HG03139 (cell line): ENCODE data around the gene TMEM125.

Source experiments
- ATAC-seq: cut with Tn5 transposase; IDR thresholded peaks from one replicate; pipeline ENCODE4 v1.9.1; 2021; ENCODE audit not compliant: unreplicated experiment

Gene TMEM125

DNA sequence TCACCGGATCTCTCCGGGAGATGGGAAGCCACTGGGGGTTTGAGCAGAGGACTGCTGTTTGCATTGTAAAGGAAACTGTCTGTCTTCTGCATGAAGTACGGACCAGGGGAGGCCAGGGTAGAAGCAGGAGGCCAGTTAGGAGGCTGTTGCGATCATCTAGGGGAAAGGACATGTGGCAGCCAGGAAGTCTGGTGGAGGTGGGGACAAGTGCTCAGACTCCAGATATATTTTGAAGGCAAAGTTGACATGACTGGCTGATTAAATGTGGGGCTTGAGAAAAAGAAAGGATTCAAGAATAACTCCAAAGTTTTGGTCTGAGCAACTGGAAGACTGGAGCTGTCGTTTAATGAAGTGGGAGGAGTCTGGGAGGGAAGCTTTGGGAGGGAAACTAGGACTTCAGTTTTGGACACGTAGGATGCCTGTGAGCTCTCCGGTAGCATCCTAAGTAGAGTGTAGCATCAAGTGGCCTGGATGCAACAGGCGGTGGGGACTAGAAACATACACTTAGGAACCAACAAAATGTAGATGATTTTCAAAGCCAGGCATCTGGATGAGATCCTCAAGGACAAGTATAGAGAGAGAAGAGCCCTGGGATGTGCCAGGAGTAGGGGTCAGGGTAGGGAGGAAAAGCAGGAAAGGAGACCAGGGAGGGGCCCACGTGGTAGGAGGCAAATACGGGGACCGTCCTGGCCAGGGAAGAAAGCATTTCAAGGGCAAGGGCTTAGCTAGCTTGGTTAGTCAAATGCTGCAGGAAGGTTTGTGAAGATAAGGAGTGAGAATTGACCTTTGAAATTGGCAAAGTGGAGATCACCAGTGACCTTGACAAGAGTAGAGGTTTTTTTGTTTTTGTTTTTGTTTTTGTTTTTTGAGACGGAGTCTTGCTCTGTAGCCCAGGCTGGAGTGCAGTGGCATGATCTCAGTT lies 19.3 kb downstream of the TMEM125 start:
- no peak for ATAC-seq

DNA sequence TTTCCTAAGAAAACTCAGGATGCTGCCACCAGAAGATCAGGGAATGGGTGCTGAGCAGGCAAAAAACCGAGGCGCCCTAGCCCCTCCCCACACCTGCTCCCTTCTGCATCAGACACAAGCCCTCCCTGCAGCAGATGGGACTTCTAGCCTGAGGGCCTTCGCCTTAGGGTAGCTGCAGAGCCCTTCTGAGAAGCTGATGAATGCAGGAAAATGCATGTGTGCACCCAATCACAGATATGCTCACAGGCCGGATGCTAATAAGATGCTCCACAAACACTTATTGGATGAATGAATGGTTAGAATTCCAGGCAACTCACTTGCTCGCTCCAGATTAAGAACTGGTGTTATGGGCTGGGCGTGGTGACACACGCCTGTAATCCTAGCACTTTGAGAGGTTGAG lies 22.4 kb downstream of the TMEM125 start:
- ATAC-seq: no peak

DNA sequence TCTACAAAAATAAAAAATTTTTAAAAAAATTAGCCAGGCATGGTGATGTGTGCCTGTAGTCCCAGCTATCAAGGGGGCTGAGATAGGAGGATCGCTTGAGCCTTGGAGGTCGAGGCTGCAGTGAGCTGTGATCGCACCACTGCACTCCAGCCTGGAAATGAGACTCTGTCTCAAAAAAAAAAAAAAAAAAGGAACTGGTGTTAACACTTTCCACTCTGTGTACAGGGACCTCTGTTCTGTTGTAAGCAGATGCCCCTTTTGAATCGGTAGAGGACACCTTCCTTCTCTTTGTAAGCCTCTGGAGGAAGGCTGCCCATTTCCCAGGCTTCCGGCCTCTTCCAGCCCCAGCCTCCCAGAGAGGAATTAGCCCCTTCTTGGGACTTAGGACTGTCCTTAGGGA lies 22.9 kb downstream of the TMEM125 start:
- ATAC-seq: no peak

DNA sequence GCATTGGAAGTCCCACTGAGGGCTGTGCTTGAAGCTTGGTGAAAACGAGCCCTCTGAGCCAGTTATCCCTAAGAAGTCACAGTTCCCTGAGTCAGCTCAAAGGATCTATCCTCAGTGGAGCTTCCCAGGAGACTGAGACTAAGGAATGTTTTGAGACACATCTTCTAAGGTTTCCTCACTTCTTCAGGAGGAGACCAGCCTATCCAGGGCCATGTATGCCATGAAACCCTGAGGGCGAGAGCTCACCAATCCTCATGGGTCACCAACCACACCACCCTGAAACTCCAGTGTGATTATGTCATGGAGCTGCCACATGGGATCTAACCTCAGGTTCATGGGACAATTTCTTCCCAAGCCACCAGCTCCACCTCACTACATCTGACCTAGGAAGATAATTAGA lies 23.4 kb downstream of the TMEM125 start:
- ATAC-seq: no peak

DNA sequence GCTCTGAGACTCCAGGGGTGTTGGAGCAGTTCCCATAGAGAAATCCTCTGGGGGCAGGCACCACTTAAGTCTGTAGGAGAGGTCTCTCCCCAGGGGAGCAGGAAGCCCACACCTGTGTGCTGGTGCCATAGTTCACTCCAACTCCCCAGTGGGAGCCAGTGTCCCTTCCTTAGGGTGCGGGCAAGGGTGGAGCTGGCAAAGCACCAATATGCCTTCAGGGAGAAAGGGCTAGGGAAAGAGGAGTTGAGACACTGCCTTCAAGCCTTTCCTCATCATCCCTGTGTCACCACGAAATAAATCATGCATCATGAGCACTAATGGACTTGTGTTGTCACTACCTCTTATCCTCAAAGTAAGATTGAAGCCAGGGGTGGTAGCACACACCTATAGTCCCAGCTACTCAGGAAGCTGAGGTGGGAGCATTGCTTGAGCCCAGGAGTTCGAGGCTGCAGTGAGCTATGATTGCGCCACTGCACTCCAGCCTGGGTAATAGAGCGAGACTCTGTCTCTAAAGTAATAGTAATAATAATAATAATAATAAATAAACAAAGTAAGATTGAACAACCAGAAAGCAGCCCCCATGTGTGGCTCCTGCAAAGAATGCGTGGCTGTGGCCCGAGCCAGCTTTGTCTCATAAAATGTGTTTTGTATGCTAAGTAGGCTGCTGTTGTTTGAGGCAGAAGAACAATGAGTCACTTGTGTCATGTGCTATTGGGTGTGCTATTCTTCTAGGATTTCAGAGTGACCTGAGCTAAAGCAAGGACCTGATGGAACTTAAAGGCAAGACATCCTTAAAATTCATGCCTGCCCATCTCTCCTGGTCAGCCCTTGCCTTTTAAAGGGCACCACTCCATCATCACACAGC lies 24.3 kb downstream of the TMEM125 start:
- ATAC-seq: no peak

DNA sequence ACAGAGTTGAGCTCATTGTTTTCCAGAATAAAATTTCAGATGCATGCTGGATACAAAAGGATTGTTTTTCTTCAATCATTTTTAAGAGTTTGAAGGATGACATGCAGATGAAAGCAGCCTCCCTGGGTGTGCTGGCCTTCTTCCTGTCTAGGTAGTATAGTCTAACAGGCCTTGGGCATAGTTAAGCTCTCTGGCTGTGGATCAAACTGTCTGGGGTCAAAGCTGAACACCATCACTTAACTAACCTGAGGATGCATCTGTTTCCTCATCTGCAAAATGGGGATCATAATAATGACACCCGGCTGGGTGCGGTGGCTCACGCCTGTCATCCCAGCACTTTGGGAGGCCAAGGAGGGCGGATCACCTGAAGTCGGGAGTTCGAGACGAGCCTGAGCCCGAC lies 25.0 kb downstream of the TMEM125 start:
- no peak for ATAC-seq

DNA sequence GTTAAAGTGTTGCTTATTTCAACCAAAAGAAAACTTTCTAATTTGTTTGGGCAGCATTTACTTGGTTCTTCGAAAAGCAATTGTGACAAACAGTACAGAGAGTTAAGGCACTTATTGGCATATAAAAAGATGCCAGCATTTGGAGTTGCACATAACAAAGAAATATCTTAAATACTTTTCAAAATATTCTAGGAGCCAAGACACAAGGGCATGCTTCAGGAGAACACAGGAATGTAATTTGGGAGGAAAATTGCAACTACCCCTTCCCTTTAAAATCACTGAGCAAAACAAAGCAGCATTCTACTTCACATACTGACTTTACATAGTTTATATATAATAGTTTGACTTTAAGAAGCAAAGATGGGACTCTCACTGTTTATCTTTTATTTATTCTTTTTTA lies 26.4 kb downstream of the TMEM125 start:
- no peak for ATAC-seq

DNA sequence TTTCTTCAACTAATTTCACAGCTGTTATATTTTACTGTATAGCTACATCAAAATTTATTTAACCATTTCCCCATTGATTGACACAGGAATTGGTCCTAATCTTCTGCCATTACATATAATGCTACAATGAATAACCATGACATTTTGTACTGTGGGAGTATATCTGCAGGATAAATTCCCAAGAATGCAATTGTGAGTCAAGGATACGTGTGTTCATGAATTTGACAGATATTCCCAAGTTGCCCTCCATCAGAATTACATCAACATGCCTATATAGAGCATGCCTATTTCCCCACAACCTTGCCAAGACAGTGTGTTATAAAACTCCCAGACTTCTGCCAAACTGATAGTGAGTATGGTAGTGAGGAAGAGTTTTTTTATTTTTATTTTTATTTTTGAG lies 28.3 kb downstream of the TMEM125 start:
- no peak for ATAC-seq

DNA sequence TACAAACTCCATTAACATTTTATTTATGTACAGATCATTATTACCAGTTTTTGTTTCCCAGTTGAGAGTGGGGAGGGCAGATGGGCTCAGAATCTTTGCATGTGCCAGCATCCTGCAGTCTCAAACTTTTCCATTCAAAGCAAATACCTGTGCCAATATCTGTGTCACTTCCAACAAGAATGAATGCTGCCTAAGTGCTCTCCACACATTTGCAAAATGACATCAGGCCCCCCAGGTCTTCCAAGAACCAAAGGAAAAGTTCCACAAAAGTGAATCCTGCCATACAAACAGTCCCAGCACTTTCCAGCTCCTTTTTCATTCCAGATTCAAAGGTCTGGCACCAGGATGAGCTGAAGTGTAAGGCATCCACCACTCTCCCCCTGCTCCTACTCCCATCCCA lies 29.3 kb downstream of the TMEM125 start:
- ATAC-seq: no peak

DNA sequence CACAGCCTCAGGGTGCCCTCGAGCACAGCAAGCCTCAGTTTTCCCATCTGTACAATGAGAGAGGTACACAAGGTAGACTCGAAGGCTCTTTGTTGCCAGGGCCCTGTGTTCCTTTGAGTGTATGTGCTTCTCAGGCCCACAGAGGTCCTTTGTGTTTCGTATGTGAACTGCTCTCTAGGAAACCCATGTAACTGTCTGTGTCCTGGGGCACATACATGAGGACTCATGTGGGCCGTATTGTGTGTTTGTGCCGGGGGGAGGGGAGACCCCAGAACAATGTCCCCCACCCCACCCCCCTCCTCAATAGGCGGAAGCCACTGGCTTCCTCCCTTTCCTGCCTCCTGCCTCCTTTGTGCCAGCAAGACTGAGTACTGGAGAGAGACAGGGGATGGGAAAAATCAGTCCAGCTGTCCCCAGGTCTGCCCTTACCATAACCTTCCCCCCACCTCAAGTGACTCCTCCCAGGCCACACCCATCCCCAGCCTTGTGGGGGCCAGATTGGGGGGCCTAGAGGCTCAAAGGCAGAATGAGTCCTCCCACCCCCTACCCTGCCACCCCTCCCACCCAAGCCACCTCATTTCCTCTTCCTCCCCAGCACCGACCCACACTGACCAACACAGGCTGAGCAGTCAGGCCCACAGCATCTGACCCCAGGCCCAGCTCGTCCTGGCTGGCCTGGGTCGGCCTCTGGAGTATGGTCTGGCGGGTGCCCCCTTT lies 30.8 kb downstream of the TMEM125 start, which contains the start of gene TIE1:
Gene TIE1, plus strand, starts transcription at position 605 of the 717 bp plus-strand sequence. Its CDS starts 90 bp downstream, at position 695.
- no peak for ATAC-seq

DNA sequence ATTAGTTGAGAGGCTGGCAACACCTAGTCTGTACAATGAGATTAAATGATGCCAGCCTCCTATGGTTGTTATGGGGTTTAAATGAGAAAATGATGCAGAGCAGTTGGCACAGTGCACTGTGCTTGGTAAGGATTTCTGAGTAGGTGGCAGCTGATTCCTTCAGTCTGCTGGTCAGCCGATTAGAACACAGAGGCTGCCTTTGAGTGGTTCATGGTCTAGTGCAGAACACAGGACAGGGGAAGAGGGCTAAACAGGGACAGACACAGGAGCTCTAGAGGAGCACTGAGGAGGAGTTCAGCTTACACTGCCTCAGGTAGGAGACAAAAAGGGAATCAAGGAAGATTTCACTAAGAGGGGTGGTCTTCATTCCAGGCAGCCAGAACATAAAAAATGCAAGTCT lies 32.4 kb downstream of the TMEM125 start:
- no peak for ATAC-seq

DNA sequence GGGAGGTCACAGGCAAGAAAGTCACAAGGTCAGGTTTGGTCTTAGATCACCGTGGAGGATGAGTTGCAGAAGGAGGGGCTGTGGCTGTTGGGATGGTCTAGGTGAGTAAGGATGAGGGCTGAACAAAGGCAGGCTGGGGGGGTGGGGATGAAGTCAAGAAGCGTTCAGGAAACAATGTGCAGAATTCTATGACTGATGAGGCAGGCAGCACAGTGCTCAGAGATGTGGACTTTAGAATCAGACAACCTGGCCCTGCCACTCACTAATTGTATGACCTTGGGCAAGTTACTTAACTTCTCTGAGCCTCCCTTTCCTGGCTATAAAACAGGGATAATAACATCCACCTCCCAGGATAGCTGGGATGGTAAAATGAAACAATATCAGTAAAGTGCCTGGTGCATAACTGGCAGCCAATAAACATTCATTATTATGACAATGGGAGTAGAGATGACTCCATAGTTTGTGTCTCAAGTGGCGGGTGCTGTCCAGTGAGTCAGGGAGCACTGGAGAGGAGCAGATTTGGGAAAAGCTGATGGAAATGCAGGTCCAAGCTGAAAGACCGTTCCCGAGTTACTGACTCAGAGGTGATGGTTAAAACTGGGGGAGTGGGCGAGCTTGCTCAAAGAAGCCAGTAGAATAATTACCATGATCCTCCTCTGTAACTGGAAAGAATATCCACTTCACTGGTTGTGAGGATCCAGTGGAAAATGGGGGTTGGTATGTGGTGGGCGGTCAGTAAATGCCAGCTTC lies 33.1 kb downstream of the TMEM125 start:
- ATAC-seq: no peak

DNA sequence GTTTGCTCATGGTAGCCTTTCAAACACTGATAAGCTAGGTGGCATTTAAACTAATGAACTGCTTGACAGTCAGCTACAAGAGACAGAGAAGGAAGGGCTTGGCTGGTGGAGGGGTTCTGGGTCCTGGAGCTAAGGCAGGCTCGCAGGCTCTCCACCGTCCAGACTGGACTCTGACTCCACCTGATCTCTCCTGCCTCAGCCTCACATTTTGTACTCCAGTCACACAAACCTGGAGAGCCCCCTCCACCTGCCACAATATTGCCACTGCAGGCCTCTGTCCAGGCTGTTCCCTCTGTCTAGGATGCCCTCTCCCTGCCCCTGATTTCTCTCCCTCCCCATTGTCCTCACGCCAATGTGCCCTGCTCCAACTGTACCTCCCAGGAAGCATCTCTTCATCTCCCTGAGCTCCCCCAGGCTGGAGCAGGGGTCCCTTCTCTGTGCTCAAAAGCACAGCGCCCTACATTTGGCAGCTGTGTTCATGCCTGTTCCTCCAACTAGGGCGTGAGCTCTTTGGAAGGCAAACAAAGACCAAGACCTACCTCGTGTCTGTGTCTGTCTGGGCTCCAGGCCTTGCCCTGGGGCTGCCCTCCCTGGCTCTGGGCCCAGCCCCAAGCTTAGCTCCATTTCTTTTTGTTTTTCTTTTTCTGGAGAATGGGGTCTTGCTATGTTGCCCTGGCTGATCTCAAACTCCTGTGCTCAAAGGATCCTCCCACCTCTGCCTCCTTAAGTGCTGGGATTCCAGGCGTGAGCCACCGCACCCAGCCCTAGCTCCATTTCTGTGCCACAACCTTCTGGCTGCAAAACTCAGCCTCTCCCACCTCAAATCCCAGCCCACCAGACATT lies 33.9 kb downstream of the TMEM125 start:
- ATAC-seq: no peak

DNA sequence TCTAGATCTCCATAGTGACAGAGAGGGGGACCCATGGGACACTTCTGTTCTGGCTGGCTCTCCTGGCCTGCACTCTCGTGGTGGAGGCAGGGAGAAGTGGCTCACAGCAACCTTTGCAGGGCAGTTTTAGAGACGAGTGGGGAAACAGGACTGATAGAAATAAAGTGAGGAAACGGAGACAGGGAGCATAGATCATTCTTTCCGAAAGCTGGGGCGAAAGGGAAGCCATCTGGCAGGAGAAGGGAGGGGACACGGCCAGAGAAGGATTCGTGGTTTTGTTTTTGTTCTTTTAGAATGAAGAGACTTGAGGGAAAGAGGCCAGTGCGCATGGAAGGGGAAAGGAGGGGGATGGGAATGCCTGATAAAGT lies 34.5 kb downstream of the TMEM125 start:
- no peak for ATAC-seq

DNA sequence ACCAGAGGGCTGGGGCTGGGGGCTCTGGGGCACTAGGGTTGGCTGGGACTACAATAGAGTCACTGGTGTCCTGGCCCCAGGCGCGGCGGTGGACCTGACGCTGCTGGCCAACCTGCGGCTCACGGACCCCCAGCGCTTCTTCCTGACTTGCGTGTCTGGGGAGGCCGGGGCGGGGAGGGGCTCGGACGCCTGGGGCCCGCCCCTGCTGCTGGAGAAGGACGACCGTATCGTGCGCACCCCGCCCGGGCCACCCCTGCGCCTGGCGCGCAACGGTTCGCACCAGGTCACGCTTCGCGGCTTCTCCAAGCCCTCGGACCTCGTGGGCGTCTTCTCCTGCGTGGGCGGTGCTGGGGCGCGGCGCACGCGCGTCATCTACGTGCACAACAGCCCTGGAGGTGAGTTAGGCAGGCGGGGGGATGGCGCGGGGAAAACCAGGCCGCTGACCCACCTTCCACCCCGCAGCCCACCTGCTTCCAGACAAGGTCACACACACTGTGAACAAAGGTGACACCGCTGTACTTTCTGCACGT lies 35.1 kb downstream of the TMEM125 start:
- ATAC-seq: no peak

DNA sequence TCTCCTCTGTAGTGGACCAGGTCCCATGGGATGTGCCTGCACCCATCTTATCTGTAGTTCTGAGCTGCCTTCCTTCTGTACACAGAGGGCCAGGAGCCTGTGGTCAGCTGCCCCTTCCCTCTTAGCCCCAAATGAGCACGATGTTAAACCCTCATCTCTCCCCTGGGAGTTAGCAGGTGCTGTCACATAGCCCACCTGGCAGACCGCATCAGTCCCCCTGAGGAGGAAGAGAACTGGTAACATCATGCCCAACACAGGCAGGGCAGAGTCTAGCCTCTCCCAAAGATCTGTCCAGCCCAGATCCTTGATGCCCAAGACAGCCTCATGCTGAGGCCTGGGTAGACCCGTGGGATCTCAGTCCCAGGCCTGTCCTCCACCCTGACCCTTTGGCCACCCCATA lies 35.7 kb downstream of the TMEM125 start:
- no peak for ATAC-seq

DNA sequence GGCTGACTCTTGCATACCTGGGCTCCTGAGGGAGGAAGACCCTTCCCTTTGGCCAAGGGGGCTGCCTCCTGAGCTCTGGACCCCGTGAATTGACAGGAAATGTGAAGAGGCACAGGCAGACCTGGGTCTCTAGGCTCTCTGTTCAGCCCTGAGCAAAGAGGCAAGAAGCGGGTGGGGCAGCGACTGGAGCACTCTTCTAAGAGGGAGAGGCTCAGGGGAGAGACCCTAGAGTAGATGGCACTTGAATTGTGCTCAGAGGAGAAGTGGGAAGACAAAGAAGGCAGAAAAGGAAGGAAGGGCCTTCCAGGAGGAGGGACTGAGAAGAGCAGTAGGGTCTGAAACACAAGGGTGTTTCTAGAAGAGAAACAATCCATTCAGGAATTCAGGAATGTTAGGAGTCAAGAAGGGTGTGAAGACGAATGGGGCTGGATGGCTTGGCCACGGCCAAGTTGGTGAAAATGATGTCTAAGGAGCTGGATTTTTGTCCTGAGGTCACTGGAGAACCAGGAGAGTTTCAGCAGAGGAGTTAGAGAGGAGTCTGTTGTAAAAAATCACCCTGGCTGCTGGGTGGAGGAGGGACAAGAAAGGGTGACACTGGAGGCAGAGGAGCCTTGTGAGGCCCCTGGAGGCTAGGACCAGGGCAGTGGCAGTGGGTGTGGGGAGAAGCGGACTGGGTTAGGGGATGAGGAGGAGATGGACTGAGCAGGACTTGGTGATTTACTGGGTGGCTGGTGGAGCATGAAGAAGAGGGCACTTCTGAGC lies 36.3 kb downstream of the TMEM125 start:
- no peak for ATAC-seq

DNA sequence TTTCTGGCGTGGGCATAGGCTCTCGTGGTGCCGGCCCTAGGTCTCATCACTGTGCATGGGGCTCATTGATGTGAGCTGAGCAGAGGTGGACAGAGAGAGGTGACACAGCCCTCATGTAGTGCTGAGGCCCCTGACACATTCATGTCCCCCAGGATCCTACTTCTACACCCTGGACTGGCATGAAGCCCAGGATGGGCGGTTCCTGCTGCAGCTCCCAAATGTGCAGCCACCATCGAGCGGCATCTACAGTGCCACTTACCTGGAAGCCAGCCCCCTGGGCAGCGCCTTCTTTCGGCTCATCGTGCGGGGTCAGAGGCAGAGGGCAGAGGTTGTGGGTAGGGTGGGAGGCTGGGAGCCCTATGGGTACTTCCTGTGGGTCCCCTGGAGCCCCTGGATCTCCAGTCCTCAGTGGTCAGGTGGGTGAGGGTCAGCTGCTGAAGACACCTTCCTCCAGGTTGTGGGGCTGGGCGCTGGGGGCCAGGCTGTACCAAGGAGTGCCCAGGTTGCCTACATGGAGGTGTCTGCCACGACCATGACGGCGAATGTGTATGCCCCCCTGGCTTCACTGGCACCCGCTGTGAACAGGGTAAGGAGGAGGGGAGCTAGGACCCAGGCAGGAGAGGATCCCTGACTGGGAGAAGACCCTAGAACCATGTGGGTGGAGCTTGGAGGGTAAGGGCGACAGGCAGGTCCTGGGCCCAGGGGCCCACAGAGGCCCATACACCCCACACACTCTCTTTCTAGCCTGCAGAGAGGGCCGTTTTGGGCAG lies 37.1 kb downstream of the TMEM125 start:
- ATAC-seq: no peak
